Lung (tissue), 12 donors: Measurements from ENCODE around the gene DENND1B. TPM values are rescaled to one million over a fixed set of nuclear protein-coding genes. Genes with fewer than 3 reads are reported as not detected.
A peak's percentile ranks its signal among the peaks of the same experiment; 100 is the strongest.

ENCODE experiments used
- ATAC-seq: fragments of 200-7000 bp; cut with Tn5 transposase; one replicate; pipeline ENCODE4 v1.9.1; 2020; ENCODE audit warnings: moderate number of reproducible peaks; ENCODE audit not compliant: insufficient read depth, low FRiP score
- DNase-seq, 3 donors: peaks; one replicate each; pipeline ENCODE4 v3.0.0-alpha.2; 2013 to 2017
- H3K27ac ChIP-seq, 2 donors: one replicate each; pipeline ENCODE4 v1.5.1; 2013; ENCODE audit warnings: mild to moderate bottlenecking in 2 of 2, moderate library complexity in 2 of 2, control low read depth in 1 of 2, inconsistent platforms in 1 of 2, low read depth in 1 of 2, low read length in 1 of 2
- H3K27me3 ChIP-seq, 3 donors: one replicate each; pipeline ENCODE4 v1.5.1; 2013; ENCODE audit warnings: low read length in 2 of 3; ENCODE audit not compliant: control insufficient read depth in 3 of 3, insufficient read depth in 3 of 3
- H3K36me3 ChIP-seq, 4 donors: one replicate each; pipeline ENCODE4 v1.5.1; 2013; ENCODE audit warnings: low read length in 4 of 4, mild to moderate bottlenecking in 1 of 4, moderate library complexity in 1 of 4; ENCODE audit not compliant: control insufficient read depth in 4 of 4, insufficient read depth in 4 of 4
- H3K4me1 ChIP-seq, 5 donors: one replicate each; pipeline ENCODE4 v1.5.1; 2013; ENCODE audit warnings: low read length in 5 of 5, mild to moderate bottlenecking in 2 of 5, moderate library complexity in 1 of 5; ENCODE audit not compliant: control insufficient read depth in 5 of 5, insufficient read depth in 5 of 5
- H3K4me3 ChIP-seq: one replicate; pipeline ENCODE4 v1.5.1; 2013; ENCODE audit warnings: mild to moderate bottlenecking, control low read depth, moderate library complexity
- H3K9ac ChIP-seq, 2 donors: one replicate each; pipeline ENCODE4 v1.5.1; 2013; ENCODE audit warnings: low read length in 2 of 2, control low read depth in 1 of 2; ENCODE audit not compliant: insufficient read depth in 1 of 2
- H3K9me3 ChIP-seq, 4 donors: one replicate each; pipeline ENCODE4 v1.5.1; 2013; ENCODE audit warnings: low read length in 3 of 4, mild to moderate bottlenecking in 1 of 4, moderate library complexity in 1 of 4; ENCODE audit not compliant: control insufficient read depth in 4 of 4, insufficient read depth in 3 of 4
- WGBS, 2 donors: extraction: QIAGEN DNeasy Blood & Tissue Kit; methylation state at CpG; one replicate each; pipeline ENCODE4 v1.1.7; 2013; 5-methylcytosine and 5-hydroxymethylcytosine counted together
- polyA plus RNA-seq, 2 donors: library from polyadenylated mRNA; stranded (reverse); fragments of 200-250 nt; gene quantifications; one replicate each; pipeline ENCODE4 v1.2.1, GENCODE V29; 2013
- total RNA-seq, 2 donors: library from RNA; depleted of rRNA in 1 of 2; stranded (reverse); fragments of >200 nt in 1 of 2; gene quantifications; one replicate each; pipeline ENCODE4 v1.2.1, GENCODE V29; 2014 to 2021
- TF ChIP-seq, protein P1 (sequence below): IDR thresholded peaks from 2 replicates; pipeline ENCODE4 v1.5.1; 2012; ENCODE audit warnings: mild to moderate bottlenecking; ENCODE audit errors: control extremely low read depth, extremely low read depth
- donor health status: control.
- donor health status: control.
- donor health status: Bipolar disorder and iron deficiency.
- donor health status: healthy.
- donor health status: DM: yes; HTN: yes; CAD: no.

DENND1B gene
- total and polyA plus RNA-seq, 4 donors, result 2.7 to 41.0 (median 10.1) TPM

DNA sequence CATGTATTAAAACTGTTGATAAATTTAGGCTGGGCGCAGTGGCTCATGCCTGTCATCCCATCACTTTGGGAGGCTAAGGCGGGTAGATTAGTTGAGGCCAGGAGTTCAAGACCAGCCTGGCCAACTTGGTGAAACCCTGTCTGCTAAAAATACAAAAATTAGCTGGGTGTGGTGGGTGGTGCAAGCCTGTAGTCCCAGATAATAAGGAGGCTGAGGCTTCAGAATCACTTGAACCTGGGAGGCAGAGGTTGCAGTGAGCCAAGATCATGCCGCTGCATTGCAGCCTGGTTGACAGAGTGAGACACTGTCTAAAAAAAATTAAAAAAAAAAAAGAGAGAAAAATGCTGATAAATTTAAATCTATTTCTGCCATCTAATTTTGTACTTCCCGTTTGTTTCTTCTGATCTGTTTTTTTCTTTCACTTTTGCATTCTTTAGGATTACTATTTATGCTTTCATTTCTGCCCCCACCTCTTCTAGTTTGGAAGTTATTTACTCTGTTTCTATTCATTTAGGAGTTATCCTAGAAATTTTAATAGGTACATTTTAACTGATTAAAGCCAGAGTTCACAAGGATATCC lies 3.2 kb upstream of the DENND1B start:
- Histone ChIP-seq H3K9me3 (no peaks in the 10 kb centered on the region), H3K36me3 (no peaks in the 10 kb centered on the region), H3K9ac (no peak overlapping the region), H3K4me1 (peaks cover 0 to 10% (median 6%) of the 10 kb centered on the region in 5 donors), H3K27ac (no peak overlapping the region), H3K27me3 (no peaks in the 10 kb centered on the region), H3K4me3 (no peak overlapping the region)
- TF ChIP-seq, protein P1, sequence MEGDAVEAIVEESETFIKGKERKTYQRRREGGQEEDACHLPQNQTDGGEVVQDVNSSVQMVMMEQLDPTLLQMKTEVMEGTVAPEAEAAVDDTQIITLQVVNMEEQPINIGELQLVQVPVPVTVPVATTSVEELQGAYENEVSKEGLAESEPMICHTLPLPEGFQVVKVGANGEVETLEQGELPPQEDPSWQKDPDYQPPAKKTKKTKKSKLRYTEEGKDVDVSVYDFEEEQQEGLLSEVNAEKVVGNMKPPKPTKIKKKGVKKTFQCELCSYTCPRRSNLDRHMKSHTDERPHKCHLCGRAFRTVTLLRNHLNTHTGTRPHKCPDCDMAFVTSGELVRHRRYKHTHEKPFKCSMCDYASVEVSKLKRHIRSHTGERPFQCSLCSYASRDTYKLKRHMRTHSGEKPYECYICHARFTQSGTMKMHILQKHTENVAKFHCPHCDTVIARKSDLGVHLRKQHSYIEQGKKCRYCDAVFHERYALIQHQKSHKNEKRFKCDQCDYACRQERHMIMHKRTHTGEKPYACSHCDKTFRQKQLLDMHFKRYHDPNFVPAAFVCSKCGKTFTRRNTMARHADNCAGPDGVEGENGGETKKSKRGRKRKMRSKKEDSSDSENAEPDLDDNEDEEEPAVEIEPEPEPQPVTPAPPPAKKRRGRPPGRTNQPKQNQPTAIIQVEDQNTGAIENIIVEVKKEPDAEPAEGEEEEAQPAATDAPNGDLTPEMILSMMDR, result no peak
- no peak for DNase-seq
- WGBS, 2 donors, result 69 to 71% methylated on average over 4 of the region's 4 CpGs
- ATAC-seq, result no peak

DNA sequence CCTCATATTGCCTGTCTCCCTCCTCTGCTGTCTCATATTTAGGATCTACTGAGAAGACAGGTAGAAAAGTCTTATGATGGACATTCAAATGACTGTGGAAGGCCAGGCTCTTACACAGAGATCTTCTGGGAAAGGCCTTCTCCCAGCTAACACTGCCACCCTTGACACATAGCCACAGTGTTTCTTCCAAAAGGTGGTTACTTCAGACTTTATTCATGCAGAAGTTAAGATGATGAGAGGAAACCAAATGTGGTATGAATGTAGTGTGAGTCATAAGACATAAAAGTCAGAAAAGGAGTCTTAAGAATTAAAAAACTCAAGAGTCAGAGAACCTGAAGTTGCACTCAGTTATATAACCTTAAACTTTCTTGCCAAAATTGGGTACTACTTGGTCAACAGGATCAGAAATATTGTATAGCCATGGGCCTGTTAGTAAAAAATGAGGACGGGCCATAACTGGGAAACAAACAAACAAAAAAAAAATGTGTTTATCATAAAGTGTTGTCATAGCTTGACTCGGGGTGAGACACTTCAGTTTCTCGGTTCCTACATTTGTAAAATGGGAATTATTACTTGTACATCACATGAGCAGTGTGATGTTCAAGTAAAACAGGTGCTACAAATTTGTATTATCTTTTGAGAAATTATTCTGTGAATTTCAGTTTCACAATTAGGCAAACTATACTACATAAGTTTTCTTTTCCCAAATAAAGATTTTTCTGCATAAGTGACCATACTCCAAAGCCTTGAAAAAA lies 1.2 kb upstream of the DENND1B start:
- Histone ChIP-seq H3K4me1 (peaks cover 0 to 22% (median 5%) of the 10 kb centered on the region in 5 donors), H3K4me3 (no peak overlapping the region), H3K9me3 (no peaks in the 10 kb centered on the region), H3K36me3 (no peaks in the 10 kb centered on the region), H3K9ac (no peak overlapping the region), H3K27ac (peak overlapping the region in 1 of 2 donors; percentile 99), H3K27me3 (no peaks in the 10 kb centered on the region)
- WGBS, 2 donors, result 52 to 58% methylated on average over 3 of the region's 3 CpGs
- DNase-seq (no peak), ATAC-seq (no peak)
- TF ChIP-seq, protein P1, result no peak

DNA sequence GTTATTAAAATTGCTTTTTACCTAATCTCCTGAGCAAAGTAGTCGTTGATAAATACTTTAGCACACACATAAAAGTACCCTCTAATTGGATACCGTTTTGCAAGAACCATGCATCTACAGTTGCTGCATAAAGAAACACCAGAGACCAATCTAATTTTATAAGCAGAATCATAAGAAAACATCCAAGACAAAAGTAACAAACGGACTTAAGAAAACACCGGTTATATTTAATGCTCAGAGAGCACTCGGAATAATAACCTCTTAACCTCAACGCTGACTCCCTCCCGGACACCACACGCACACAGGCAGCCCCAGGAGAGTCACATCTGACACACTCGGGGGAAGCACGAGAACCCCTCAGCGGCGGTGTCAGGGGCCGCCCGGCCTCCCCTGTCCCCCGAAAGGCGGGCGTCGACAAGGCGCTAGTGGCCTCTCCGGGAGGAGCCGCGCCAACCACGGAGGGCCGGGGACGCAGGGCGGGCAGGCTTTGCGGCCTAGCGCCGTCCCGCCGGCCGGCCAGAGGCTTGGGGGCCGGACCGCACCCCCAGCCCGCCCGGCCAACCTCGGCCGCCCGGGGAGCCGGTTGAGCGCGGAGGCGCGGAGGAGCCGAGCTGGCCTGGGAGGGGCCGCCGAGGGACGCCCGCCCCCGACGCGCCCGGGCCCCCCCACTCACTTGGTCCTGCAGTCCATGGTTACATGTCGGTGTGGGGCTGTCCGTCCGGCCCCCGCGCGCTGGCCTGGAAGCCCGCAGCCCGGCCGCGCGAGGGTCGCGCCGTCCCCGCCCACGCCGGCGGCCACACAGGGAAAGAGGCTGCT lies 606 bp downstream of the DENND1B start:
- TF ChIP-seq, protein P1, result no peak
- Histone ChIP-seq H3K4me3 (peak overlapping the region; percentile 75), H3K27me3 (no peaks in the 10 kb centered on the region), H3K9ac (peak overlapping the region; percentile 86 to 89), H3K36me3 (no peaks in the 10 kb centered on the region), H3K27ac (peak overlapping the region; percentile 86 to 99), H3K9me3 (no peaks in the 10 kb centered on the region), H3K4me1 (peaks cover 0 to 22% (median 7%) of the 10 kb centered on the region in 5 donors)
- 0 to 1% methylated on average over 39 to 71 of the region's 71 CpGs for WGBS, 2 donors
- ATAC-seq (peak; percentile 76), DNase-seq (peak; percentile 67 to 71 (median 71))
